PC-9 (cell line): Measurements from ENCODE around the gene MYOM1.

Experiments
- CTCF ChIP-seq: fragments of 200-600 bp; sonication (generic); conservative IDR thresholded peaks from 2 replicates; pipeline ENCODE4 v1.6.1; 2017; ENCODE audit warnings: mixed run types, antibody characterized with exemption, mild to moderate bottlenecking, moderate library complexity
- EZH2 ChIP-seq: fragments of 200-600 bp; sonication (generic); IDR thresholded peaks from 2 replicates; pipeline ENCODE4 v1.8.0; 2017; ENCODE audit warnings: antibody characterized with exemption, low read depth

GRCh38 chr18:3266062-3266608 is 46.4 kb upstream of the MYOM1 start:
- TF ChIP-seq CTCF (no peak), EZH2 (no peak)
